Gastrocnemius medialis (tissue), 4 donors: Measurements from ENCODE around the gene LRMDA. TPM values are rescaled to one million over a fixed set of nuclear protein-coding genes. Genes with fewer than 3 reads are reported as not detected.
"Not testable (repeated sequence)": the region's sequence is repeated elsewhere in the genome, so short reads cannot be mapped to it uniquely, and the experiment has no call there.

Experiments
- ATAC-seq, 2 donors: fragments of 150-250 bp; one replicate each; pipeline ENCODE4 v1.9.1; 2016
- DNase-seq, 2 donors: peaks; one replicate each; pipeline ENCODE4 v3.0.0-alpha.2; 2019
- H3K27ac ChIP-seq, 4 donors: fragments of 200-600 bp; sonication (generic); 1 replicate in 1 of 4; 2 replicates in 3 of 4; pipeline ENCODE4 v1.5.1; 2016 to 2018; ENCODE audit warnings: mild to moderate bottlenecking in 2 of 4, moderate library complexity in 1 of 4
- H3K27me3 ChIP-seq, 3 donors: fragments of 200-600 bp; sonication (generic) in 2 of 3; 1 replicate in 1 of 3; 2 replicates in 2 of 3; pipeline versions ENCODE4 v1.5.1 to v1.6.0; 2016 to 2019; ENCODE audit warnings: mild to moderate bottlenecking in 1 of 3, moderate library complexity in 1 of 3
- H3K36me3 ChIP-seq, 2 donors: fragments of 200-600 bp; sonication (generic) in 1 of 2; one replicate each; pipeline ENCODE4 v1.5.1; 2017 to 2018
- H3K4me1 ChIP-seq, 2 donors: fragments of 200-600 bp; sonication (generic) in 1 of 2; one replicate each; pipeline ENCODE4 v1.5.1; 2016 to 2017; ENCODE audit warnings: mild to moderate bottlenecking in 2 of 2
- H3K4me3 ChIP-seq, 4 donors: fragments of 200-600 bp; sonication (generic) in 3 of 4; 1 replicate in 1 of 4; 2 replicates in 3 of 4; pipeline ENCODE4 v1.5.1; 2016 to 2019; ENCODE audit warnings: mild to moderate bottlenecking in 2 of 4
- H3K9me3 ChIP-seq, 3 donors: fragments of 200-600 bp; sonication (generic) in 2 of 3; 1 replicate in 1 of 3; 2 replicates in 2 of 3; pipeline ENCODE4 v1.5.1; 2016 to 2019
- CTCF ChIP-seq, 5 experiments: fragments of 450-650 bp in 3 of 5; fragments of 200-600 bp in 2 of 5; sonication (generic) in 2 of 5; IDR thresholded peaks in 4 of 5; conservative IDR thresholded peaks in 1 of 5; 1 replicate in 4 of 5; 2 replicates in 1 of 5; pipeline ENCODE4 v1.5.1; 2016 to 2019; ENCODE audit warnings: antibody characterized with exemption in 5 of 5, mild to moderate bottlenecking in 3 of 5, moderate library complexity in 3 of 5
- POLR2A ChIP-seq, 2 donors: fragments of 450-650 bp; IDR thresholded peaks; one replicate each; pipeline ENCODE4 v1.6.1; 2017; ENCODE audit warnings: antibody characterized with exemption in 2 of 2, mild to moderate bottlenecking in 2 of 2, moderate library complexity in 2 of 2
- in situ Hi-C, 4 donors: fragments of 200-750 bp; cut with MboI; loops; one replicate each; pipeline versions ENCODE4 v1.15.0 to v1.8.0; 2017; ENCODE audit warnings: low sequenced_read_pairs in 4 of 4
- intact Hi-C: fragments of 100-400 bp; cut with DNase I; formaldehyde crosslinking; loops from one replicate; pipeline ENCODE4 v1.15.1; 2023; ENCODE audit warnings: low total_unique reads
- total RNA-seq, 4 donors: library from RNA; depleted of rRNA; stranded (reverse); fragments of >200 nt; gene quantifications; one replicate each; pipeline versions ENCODE4 v1.1.0 to v1.2.3, GENCODE V29; 2016

Gene LRMDA
- total RNA-seq, 4 donors from 2014 or later = 0.80 to 4.5 (median 1.4) TPM

DNA sequence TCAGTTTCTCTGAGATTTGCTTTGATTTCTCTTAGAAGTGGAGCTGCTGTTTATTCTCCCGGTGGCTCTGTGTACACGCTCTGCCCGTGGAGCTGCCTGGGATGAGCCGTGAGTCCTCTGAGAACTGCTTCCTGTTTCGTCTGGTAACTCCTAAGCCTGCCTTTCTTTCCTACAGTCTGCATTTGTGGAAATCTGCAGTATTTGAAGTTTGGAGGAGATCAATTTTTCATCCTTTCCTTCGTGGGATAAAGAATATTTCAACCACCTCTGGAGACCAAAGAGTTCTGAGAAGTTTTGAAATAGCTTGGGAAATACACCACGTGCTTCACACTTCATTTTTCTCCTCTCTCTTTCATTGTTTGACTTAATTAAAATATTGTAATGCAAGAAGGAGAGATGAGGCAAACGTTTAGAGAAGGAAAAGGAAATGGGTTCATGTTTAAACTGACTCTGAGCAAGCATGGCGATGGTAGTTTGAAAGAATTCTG lies 311.9 kb downstream of the LRMDA start:
- no peaks in the 10 kb centered on the region for H3K4me1 ChIP-seq
- no peaks in the 10 kb centered on the region for H3K9me3 ChIP-seq
- no peak for ATAC-seq
- H3K27ac ChIP-seq = no peak overlapping the region
- in situ Hi-C loops = no loop called here
- H3K36me3 ChIP-seq = no peaks in the 10 kb centered on the region
- intact Hi-C loops = no loop called here
- TF ChIP-seq CTCF (IDR thresholded peaks at IDR 0.05 in 4 of 5, conservative IDR thresholded peaks at IDR 0.05 in 1 of 5) (no peak), POLR2A (IDR thresholded peaks at IDR 0.05) (no peak)
- no peak overlapping the region for H3K4me3 ChIP-seq
- peaks cover 0 to 4% (median 0%) of the 10 kb centered on the region in 3 donors for H3K27me3 ChIP-seq
- DNase-seq = no peak

GRCh38 chr10:75744261-75744660 lies 312.8 kb downstream of the LRMDA start:
- H3K4me3 ChIP-seq = no peak overlapping the region
- H3K27me3 ChIP-seq = peaks cover 0 to 4% (median 0%) of the 10 kb centered on the region in 3 donors
- no peaks in the 10 kb centered on the region for H3K9me3 ChIP-seq
- ATAC-seq = no peak
- in situ Hi-C loops = no loop called here
- TF ChIP-seq POLR2A (IDR thresholded peaks at IDR 0.05) (no peak), CTCF (IDR thresholded peaks at IDR 0.05 in 4 of 5, conservative IDR thresholded peaks at IDR 0.05 in 1 of 5) (no peak)
- H3K27ac ChIP-seq = no peak overlapping the region
- intact Hi-C loops = no loop called here
- no peak for DNase-seq
- no peaks in the 10 kb centered on the region for H3K36me3 ChIP-seq
- H3K4me1 ChIP-seq = no peaks in the 10 kb centered on the region

GRCh38 chr10:75746356-75746755 lies 314.9 kb downstream of the LRMDA start:
- ATAC-seq (no peak), DNase-seq (no peak)
- Histone ChIP-seq H3K4me3 (no peak overlapping the region), H3K36me3 (no peaks in the 10 kb centered on the region), H3K27ac (no peak overlapping the region), H3K9me3 (no peaks in the 10 kb centered on the region), H3K27me3 (no peaks in the 10 kb centered on the region), H3K4me1 (no peaks in the 10 kb centered on the region)
- in situ Hi-C loops = no loop called here
- TF ChIP-seq POLR2A (IDR thresholded peaks at IDR 0.05) = no peak
- no peak for TF ChIP-seq CTCF (IDR thresholded peaks at IDR 0.05 in 4 of 5, conservative IDR thresholded peaks at IDR 0.05 in 1 of 5)
- intact Hi-C loops = no loop called here

- intact Hi-C loops, ATAC-seq, in situ Hi-C loops: not testable (repeated sequence)
These were observed 318.9 kb downstream of the LRMDA start for GRCh38 chr10:75750093-75750875.

DNA sequence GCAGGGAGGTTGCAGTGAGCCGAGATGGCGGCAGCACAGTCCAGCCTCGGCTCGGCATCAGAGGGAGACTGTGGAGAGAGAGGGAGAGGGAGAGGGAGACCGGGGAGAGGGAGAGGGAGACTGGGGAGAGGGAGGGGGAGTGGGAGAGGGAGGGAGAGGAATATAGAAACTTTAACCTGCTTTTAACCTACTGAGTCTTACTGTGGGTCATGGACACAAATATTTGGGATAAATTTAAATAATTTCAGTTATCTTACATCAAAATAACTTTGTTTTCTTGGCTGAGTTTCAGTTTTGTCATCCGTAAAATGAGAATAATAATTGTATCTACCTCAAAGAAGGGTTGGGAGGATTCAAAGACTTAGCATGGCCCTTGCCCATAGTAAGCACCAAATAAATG lies 319.8 kb downstream of the LRMDA start:
- DNase-seq = no peak
- TF ChIP-seq POLR2A (IDR thresholded peaks at IDR 0.05) (no peak), CTCF (IDR thresholded peaks at IDR 0.05 in 4 of 5, conservative IDR thresholded peaks at IDR 0.05 in 1 of 5) (no peak)
- no peak overlapping the region for H3K4me3 ChIP-seq
- no peak overlapping the region for H3K27ac ChIP-seq
- no peaks in the 10 kb centered on the region for H3K36me3 ChIP-seq
- H3K27me3 ChIP-seq = no peaks in the 10 kb centered on the region
- intact Hi-C loops = no loop called here
- no peaks in the 10 kb centered on the region for H3K4me1 ChIP-seq
- no peak for ATAC-seq
- no peaks in the 10 kb centered on the region for H3K9me3 ChIP-seq
- in situ Hi-C loops = no loop called here

More at GRCh38 chr10:75750093-75750875, 318.9 kb downstream of the LRMDA start:
- not testable (repeated sequence) for H3K27me3 ChIP-seq, H3K4me3 ChIP-seq, H3K36me3 ChIP-seq, H3K27ac ChIP-seq, H3K9me3 ChIP-seq, H3K4me1 ChIP-seq, DNase-seq
